Measurements from ENCODE around the gene ULK3. TPM values are rescaled to one million over a fixed set of nuclear protein-coding genes. Genes with fewer than 3 reads are reported as not detected.

Gene ULK3
- total and polyA plus RNA-seq, 10 of the 15 experiments (the other 5 are each of a cell fraction or from before 2014, with no cell fraction given): 0.64 to 38.8 (median 27.1) TPM

DNA sequence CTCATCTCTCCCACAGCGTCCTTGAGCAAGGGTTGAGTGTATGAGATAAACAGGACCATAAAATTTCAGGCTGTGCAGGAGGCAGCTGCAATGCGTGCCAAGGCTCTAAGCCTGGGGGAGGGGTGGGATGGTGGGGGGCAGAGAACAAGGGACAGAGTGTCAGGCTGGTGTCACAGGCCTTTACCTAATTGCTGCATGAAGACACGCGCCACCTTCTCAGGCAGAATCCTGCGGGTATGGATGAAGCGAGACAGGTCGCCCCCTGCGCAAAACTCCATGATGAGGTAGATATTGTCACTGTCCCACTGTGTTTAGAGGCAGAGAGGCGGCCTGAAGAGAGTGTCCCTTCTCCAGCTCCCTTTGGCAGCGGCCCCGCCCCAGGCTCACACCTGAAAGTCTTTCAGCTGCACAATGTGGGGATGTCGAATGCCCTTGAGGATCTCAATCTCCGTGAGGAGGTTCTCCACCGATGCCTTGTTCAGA, 1.0 kb downstream of the ULK3 start (continued):
- TF ChIP-seq, protein P1, sequence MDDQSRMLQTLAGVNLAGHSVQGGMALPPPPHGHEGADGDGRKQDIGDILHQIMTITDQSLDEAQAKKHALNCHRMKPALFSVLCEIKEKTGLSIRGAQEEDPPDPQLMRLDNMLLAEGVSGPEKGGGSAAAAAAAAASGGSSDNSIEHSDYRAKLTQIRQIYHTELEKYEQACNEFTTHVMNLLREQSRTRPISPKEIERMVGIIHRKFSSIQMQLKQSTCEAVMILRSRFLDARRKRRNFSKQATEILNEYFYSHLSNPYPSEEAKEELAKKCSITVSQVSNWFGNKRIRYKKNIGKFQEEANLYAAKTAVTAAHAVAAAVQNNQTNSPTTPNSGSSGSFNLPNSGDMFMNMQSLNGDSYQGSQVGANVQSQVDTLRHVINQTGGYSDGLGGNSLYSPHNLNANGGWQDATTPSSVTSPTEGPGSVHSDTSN (IDR thresholded peaks at IDR 0.05; ENCODE audit: insufficient replicate concordance, low read depth, low read length): no peak

DNA sequence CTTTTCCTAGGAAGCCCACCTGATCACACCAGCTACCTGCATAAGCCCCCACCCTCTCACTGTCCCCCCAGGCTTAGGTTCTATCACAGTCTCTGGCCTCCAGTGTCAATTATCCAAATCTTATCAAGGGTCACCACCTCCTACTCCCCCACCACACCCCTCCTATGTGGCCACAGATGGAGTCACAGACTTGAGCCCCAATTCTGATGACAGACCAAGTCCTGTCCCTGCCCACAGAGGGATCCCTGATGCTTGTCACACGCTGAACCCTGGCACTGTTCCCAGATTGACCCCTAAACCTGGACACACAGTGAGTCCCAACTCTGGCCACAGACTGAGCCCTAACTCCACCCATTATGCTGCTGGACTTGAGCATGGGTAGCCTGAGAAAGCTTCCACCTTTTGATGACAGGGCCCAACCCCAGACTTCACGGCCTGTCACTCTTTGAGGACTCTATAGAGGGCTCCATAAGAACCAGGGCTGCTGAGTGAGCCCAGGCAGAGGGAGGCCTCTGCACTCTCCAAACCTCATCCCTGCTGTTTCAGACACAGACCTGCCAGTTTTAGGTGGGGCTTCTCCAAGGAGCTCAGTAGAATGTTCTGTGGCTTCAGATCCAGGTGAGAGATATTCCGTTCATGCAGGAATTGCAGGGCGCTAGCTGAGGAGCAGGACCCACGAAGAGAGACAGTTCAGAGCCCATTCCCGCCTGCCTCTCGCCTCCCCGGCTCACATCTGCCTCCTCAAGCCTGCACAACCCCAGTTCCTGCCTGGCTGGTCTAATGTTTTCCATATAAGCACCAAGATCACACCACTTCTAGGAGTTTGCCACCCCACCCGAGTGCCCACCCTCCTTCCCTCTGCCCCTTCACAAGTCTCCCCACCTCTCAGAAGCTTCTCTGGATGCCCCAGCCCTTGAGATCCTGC, 1.8 kb downstream of the ULK3 start:
- no peak overlapping the region for H2AFZ ChIP-seq (ENCODE audit: control insufficient read depth, low read depth, low read length)
- DNase-seq (ENCODE audit: low read depth, low spot score): no peak
- H3K27ac ChIP-seq (ENCODE audit: control insufficient read depth, insufficient read depth): no peak overlapping the region
- no TSS peak for BruUV-seq (replicated peaks)
- POLR2A ChIA-PET: no interaction called here
- H3K79me2 ChIP-seq (ENCODE audit: control insufficient read depth, insufficient read depth, low read length): peaks cover 3% of the 10 kb centered on the region; the same call in 1 of the 2 replicates
- H3K36me3 ChIP-seq (ENCODE audit: control insufficient read depth in 2 of 2, insufficient read depth in 2 of 2, low read length in 1 of 2): peaks cover 4 to 15% of the 10 kb centered on the region in 2 experiments; a peak in 3 of 4 replicates
- no peak for TF ChIP-seq NFXL1 (IDR thresholded peaks at IDR 0.05; ENCODE audit: borderline replicate concordance)
- TF ChIP-seq, protein P2, sequence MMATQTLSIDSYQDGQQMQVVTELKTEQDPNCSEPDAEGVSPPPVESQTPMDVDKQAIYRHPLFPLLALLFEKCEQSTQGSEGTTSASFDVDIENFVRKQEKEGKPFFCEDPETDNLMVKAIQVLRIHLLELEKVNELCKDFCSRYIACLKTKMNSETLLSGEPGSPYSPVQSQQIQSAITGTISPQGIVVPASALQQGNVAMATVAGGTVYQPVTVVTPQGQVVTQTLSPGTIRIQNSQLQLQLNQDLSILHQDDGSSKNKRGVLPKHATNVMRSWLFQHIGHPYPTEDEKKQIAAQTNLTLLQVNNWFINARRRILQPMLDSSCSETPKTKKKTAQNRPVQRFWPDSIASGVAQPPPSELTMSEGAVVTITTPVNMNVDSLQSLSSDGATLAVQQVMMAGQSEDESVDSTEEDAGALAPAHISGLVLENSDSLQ (IDR thresholded peaks at IDR 0.05): peak; percentile 56; the same call in 1 of the 2 replicates
- H4K20me1 ChIP-seq (ENCODE audit: control insufficient read depth, insufficient read depth): no peaks in the 10 kb centered on the region
- intact Hi-C loops (cut with micrococcal nuclease; ENCODE audit: unreplicated experiment) (loop anchor here (5.0 kb wide), 2 partner anchors 39 to 61 kb away; no protein-coding TSS in a partner anchor), in situ Hi-C loops (cut with MboI) (no loop called here)
- no peak for ATAC-seq
- no peak overlapping the region for H3K4me3 ChIP-seq
- RAD21 ChIA-PET (ENCODE audit: unreplicated experiment): interaction anchor here (1.1 to 3.1 kb wide), 3 partner anchors 60 to 72 kb away, joined by 4 to 19 read pairs (median 12); no protein-coding TSS in a partner anchor
- no peaks in the 10 kb centered on the region for H3K9me3 ChIP-seq (replicated peaks; ENCODE audit: control insufficient read depth, insufficient read depth, low read length)
- no peak for FAIRE-seq
- no peak overlapping the region for H3K9ac ChIP-seq (ENCODE audit: control insufficient read depth, insufficient read depth, low read length)
- no peak overlapping the region for H3K4me2 ChIP-seq (ENCODE audit: control insufficient read depth, insufficient read depth)
- peaks cover 13% of the 10 kb centered on the region for H3K4me1 ChIP-seq (ENCODE audit: control insufficient read depth, insufficient read depth, low read length)
- SMC1A ChIA-PET (ENCODE audit: uncharacterized antibody, unreplicated experiment): interaction anchor here (0.9 to 6.1 kb wide), 6 partner anchors 10 to 70 kb away, joined by 3 to 43 read pairs (median 4); no protein-coding TSS in a partner anchor
- no peaks in the 10 kb centered on the region for H3K27me3 ChIP-seq (replicated peaks in 1 of 2; ENCODE audit: control insufficient read depth in 2 of 2, insufficient read depth in 2 of 2, low read length in 1 of 2)
- 79% methylated on average over 9 of the region's 9 CpGs for WGBS (ENCODE audit: insufficient coverage, insufficient replicate concordance, low lambda C conversion rate, missing lambda C conversion rate)
- CTCF ChIA-PET: interaction anchor here (0.7 to 6.2 kb wide), 12 partner anchors 29 to 209 kb away, joined by 3 to 59 read pairs (median 5); no protein-coding TSS in a partner anchor

Data from GM12878 (cell line).